ENCODE measurements around the gene HS3ST5.

HS3ST5 gene

GRCh38 chr6:114210467-114210866 lies 132.4 kb downstream of the HS3ST5 start:
- TF ChIP-seq CTCF (IDR thresholded peaks at IDR 0.05; ENCODE audit: low read depth, low read length, missing control alignments): no peak

GRCh38 chr6:114203460-114203859 lies 139.4 kb downstream of the HS3ST5 start:
- H3K4me3 ChIP-seq (replicated peaks; ENCODE audit: low read depth, low read length): no peak overlapping the region
- no peak for DNase-seq (ENCODE audit: extremely low read depth, low read depth)
- TF ChIP-seq CTCF (IDR thresholded peaks at IDR 0.05; ENCODE audit: low read depth, low read length, missing control alignments): no peak

More at GRCh38 chr6:114210467-114210866, 132.4 kb downstream of the HS3ST5 start:
- no peak overlapping the region for H3K4me3 ChIP-seq (replicated peaks; ENCODE audit: low read depth, low read length)
- no peak for DNase-seq (ENCODE audit: extremely low read depth, low read depth)

- H3K4me3 ChIP-seq (replicated peaks; ENCODE audit: low read depth, low read length): no peak overlapping the region
- no peak for TF ChIP-seq CTCF (IDR thresholded peaks at IDR 0.05; ENCODE audit: low read depth, low read length, missing control alignments)
- DNase-seq (ENCODE audit: extremely low read depth, low read depth): no peak
Measured at GRCh38 chr6:114202389-114202788, 140.4 kb downstream of the HS3ST5 start.

GRCh38 chr6:114200891-114201290 lies 141.9 kb downstream of the HS3ST5 start:
- H3K4me3 ChIP-seq (replicated peaks; ENCODE audit: low read depth, low read length): no peak overlapping the region
- TF ChIP-seq CTCF (IDR thresholded peaks at IDR 0.05; ENCODE audit: low read depth, low read length, missing control alignments): no peak
- DNase-seq (ENCODE audit: extremely low read depth, low read depth): no peak

- DNase-seq (ENCODE audit: extremely low read depth, low read depth): no peak
- no peak overlapping the region for H3K4me3 ChIP-seq (replicated peaks; ENCODE audit: low read depth, low read length)
- no peak for TF ChIP-seq CTCF (IDR thresholded peaks at IDR 0.05; ENCODE audit: low read depth, low read length, missing control alignments)
Measured at GRCh38 chr6:114195631-114196403, 147.0 kb downstream of the HS3ST5 start.

GRCh38 chr6:114195027-114195365 lies 147.8 kb downstream of the HS3ST5 start:
- no peak for TF ChIP-seq CTCF (IDR thresholded peaks at IDR 0.05; ENCODE audit: low read depth, low read length, missing control alignments)
- H3K4me3 ChIP-seq (replicated peaks; ENCODE audit: low read depth, low read length): no peak overlapping the region
- no peak for DNase-seq (ENCODE audit: extremely low read depth, low read depth)
